ENCODE measurements around the gene SPSB2. TPM values are rescaled to one million over a fixed set of nuclear protein-coding genes. Genes with fewer than 3 reads are reported as not detected.

SPSB2 gene
- total and polyA plus RNA-seq, 9 of the 15 experiments (the other 6 are each of a cell fraction or from before 2014, with no cell fraction given): 0.10 to 10.6 (median 1.9) TPM

- TF ChIP-seq NKRF (IDR thresholded peaks at IDR 0.05; ENCODE audit: borderline replicate concordance) (no peak), THRB (CRISPR knock-in tag; conservative IDR thresholded peaks at IDR 0.05) (no peak), SNIP1 (IDR thresholded peaks at IDR 0.05; ENCODE audit: low read depth) (no peak)
These were observed 19.1 kb downstream of the SPSB2 start (continued) for GRCh38 chr12:6854036-6854435.

DNA sequence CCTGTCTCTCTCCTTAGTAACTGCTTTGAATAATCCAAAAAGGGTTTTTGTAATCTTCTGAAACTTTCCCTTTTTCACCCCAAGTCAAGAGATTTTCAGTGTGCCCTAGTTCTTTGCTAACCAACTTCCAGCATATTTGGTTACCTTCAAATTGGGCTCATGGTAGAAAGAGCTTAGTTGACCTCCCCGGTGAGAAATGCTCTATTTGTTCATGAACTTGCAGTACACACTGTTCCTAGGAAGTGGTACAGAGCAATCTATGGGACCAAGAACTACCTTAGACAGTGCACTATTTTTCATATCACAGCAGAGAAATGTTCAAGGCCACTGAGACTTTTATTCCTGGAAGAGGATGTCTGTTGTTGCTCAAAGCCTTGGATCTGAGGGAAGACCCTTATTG, 19.5 kb downstream of the SPSB2 start:
- in situ Hi-C loops (cut with MboI) (no loop called here), intact Hi-C loops (cut with micrococcal nuclease) (no loop called here)
- Histone ChIP-seq H3K27ac (ENCODE audit: extremely low read depth, low read depth, low read length) (0 out of 3 replicates have a peak overlapping the region, but pooled peaks have one; percentile 69), H3K9me3 (replicated peaks; ENCODE audit: control insufficient read depth, insufficient read depth, low read depth, low read length) (no peaks in the 10 kb centered on the region), H3K9ac (ENCODE audit: insufficient read depth in 1 of 2, low read depth in 2 of 2, low read length in 2 of 2) (peak overlapping the region; percentile 49 to 62; a peak in 3 of 4 replicates), H3K4me2 (ENCODE audit: insufficient read depth, low read length) (peak overlapping the region; percentile 32; the same call in 1 of the 2 replicates), H3K79me2 (ENCODE audit: control insufficient read depth, insufficient read depth, low read length) (peaks cover 52% of the 10 kb centered on the region), H2AFZ (ENCODE audit: low read depth, low read length) (no peak overlapping the region), H4K20me1 (replicated peaks; ENCODE audit: control insufficient read depth, insufficient read depth, low read length) (no peaks in the 10 kb centered on the region; the same call in 1 of the 2 replicates), H3K4me1 (replicated peaks in 1 of 2; ENCODE audit: control insufficient read depth in 2 of 2, insufficient read depth in 2 of 2, low read length in 2 of 2) (peaks cover 12 to 18% of the 10 kb centered on the region in 2 experiments; a peak in 4 of 5 replicates), H3K4me3 (no peak overlapping the region; the same call in 1 of the 2 replicates), H3K27me3 (ENCODE audit: control insufficient read depth in 2 of 2, insufficient read depth in 2 of 2, low read length in 2 of 2) (no peaks in the 10 kb centered on the region), H3K9me1 (ENCODE audit: control insufficient read depth, insufficient read depth, low read length) (peaks cover 3% of the 10 kb centered on the region), H3K36me3 (ENCODE audit: control insufficient read depth, insufficient read depth, low read length) (peaks cover 67% of the 10 kb centered on the region)
- POLR2A ChIA-PET: interaction anchor here (3.4 to 7.4 kb wide), 2 partner anchors 13 to 14 kb away, joined by 39 to 174 read pairs; partner anchors contain the start of genes GNB3, SPSB2 and TPI1
- CTCF ChIA-PET (ENCODE audit: low intra/inter-chr PET ratio): no interaction called here
- no TSS peak for BruUV-seq (replicated peaks)
- TF ChIP-seq SMARCE1 (IDR thresholded peaks at IDR 0.05) (no peak), NFRKB (IDR thresholded peaks at IDR 0.05; ENCODE audit: low read depth) (no peak), SREBF1 (IDR thresholded peaks at IDR 0.05; ENCODE audit: borderline replicate concordance, low read depth, low read length) (no peak), RFX1 (IDR thresholded peaks at IDR 0.05) (no peak), CREM (IDR thresholded peaks at IDR 0.05; ENCODE audit: low read depth) (no peak), ZNF764 (CRISPR knock-in tag; IDR thresholded peaks at IDR 0.05; ENCODE audit: low read depth) (no peak), SNRNP70 (optimal IDR thresholded peaks at IDR 0.05; ENCODE audit: low read depth, low read length) (no peak), ETS2 (tag; IDR thresholded peaks at IDR 0.05; ENCODE audit: borderline replicate concordance, poor library complexity, severe bottlenecking) (no peak), KLF6 (CRISPR knock-in tag; IDR thresholded peaks at IDR 0.05; ENCODE audit: borderline replicate concordance) (no peak), MBD2 (IDR thresholded peaks at IDR 0.05; ENCODE audit: borderline replicate concordance, low read depth) (no peak), TAL1 (IDR thresholded peaks at IDR 0.05) (no peak), PYGO2 (tag; IDR thresholded peaks at IDR 0.05) (no peak), POLR3A (IDR thresholded peaks at IDR 0.05; ENCODE audit: borderline replicate concordance, extremely low read depth, insufficient read depth, insufficient read length) (no peak), ARID1B (IDR thresholded peaks at IDR 0.05) (no peak), MTA2 (IDR thresholded peaks at IDR 0.05; ENCODE audit: low read depth) (no peak)
- TF ChIP-seq, protein P1, sequence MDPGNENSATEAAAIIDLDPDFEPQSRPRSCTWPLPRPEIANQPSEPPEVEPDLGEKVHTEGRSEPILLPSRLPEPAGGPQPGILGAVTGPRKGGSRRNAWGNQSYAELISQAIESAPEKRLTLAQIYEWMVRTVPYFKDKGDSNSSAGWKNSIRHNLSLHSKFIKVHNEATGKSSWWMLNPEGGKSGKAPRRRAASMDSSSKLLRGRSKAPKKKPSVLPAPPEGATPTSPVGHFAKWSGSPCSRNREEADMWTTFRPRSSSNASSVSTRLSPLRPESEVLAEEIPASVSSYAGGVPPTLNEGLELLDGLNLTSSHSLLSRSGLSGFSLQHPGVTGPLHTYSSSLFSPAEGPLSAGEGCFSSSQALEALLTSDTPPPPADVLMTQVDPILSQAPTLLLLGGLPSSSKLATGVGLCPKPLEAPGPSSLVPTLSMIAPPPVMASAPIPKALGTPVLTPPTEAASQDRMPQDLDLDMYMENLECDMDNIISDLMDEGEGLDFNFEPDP (CRISPR knock-in tag; IDR thresholded peaks at IDR 0.05): no peak
- ATAC-seq (no peak), FAIRE-seq (no peak), DNase-seq (ENCODE audit: extremely low read depth in 1 of 4, low spot score in 3 of 4) (no peak)
- 31% methylated on average over 1 of the region's 1 CpG for WGBS (ENCODE audit: insufficient coverage, low coverage, missing lambda C conversion rate)

All from K562 (cell line).